MM.1S (cell line): ENCODE results near the gene MICU1.

Experiments used
- CTCF ChIP-seq: fragments of 300-600 bp; sonication (generic); IDR thresholded peaks from 2 replicates; pipeline ENCODE4 v1.5.1; 2016; ENCODE audit warnings: antibody characterized with exemption, low read length, mixed read lengths
- EZH2 ChIP-seq: fragments of 300-600 bp; sonication (generic); optimal IDR thresholded peaks from 2 replicates; pipeline ENCODE3; 2017; ENCODE audit warnings: low read depth, mild to moderate bottlenecking, antibody characterized with exemption, low read length, mixed read lengths

- TF ChIP-seq CTCF: no peak
- TF ChIP-seq EZH2: no peak
Measured at GRCh38 chr10:72573079-72573478, 52.8 kb downstream of the MICU1 start.
